Measurements from ENCODE around the gene ERH.

- TF ChIP-seq CTCF (IDR thresholded peaks at IDR 0.05) = no peak
- TF ChIP-seq POLR2A (IDR thresholded peaks at IDR 0.05) = no peak
- no peak for TF ChIP-seq POLR2AphosphoS5 (IDR thresholded peaks at IDR 0.05)
Observed at GRCh38 chr14:69351385-69351784, 46.7 kb downstream of the ERH start.
